NOMO-1 (cell line): ENCODE data around the gene DMXL2.
A peak's percentile ranks its signal among the peaks of the same experiment; 100 is the strongest.
"Not testable (repeated sequence)": the region's sequence is repeated elsewhere in the genome, so short reads cannot be mapped to it uniquely, and the experiment has no call there.

Experiments
- DNase-seq, 2 experiments: peaks; one replicate each; lab custom pipeline; 2025; ENCODE audit not compliant: unreplicated experiment in 2 of 2; lab: John Stamatoyannopoulos, UW

Gene DMXL2

DNA sequence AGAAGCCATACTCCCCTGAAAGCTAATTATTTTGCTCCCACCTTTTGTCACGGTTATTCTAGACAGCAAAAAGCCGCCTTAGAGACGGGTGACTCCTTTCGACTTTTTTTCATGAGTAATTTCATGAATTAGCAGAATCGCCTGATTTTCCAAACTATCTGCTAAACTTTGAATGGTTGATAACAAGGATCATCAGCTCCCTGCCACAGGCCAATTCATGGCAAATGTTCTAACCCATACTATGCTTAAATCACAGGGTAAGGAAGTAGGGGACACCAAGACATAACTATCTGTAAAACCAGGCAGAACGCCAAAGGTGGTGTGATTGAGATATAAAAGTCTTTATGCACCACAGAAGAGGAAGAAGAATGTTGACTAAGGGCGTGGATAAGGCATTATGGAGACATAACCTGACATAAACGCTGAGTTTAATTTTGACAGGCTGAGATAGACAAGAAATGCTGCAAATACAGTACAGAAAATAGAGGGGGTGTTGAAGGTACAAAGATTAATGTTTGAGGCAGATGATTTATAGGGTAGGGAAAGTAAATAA lies 891 bp upstream of the DMXL2 start:
- DNase-seq = peak; percentile 84 to 93

GRCh38 chr15:51621936-51622603 lies 501 bp downstream of the DMXL2 start:
- peak; percentile 46 to 64 for DNase-seq

GRCh38 chr15:51621155-51621765 lies 1.3 kb downstream of the DMXL2 start:
- DNase-seq = no peak

DNA sequence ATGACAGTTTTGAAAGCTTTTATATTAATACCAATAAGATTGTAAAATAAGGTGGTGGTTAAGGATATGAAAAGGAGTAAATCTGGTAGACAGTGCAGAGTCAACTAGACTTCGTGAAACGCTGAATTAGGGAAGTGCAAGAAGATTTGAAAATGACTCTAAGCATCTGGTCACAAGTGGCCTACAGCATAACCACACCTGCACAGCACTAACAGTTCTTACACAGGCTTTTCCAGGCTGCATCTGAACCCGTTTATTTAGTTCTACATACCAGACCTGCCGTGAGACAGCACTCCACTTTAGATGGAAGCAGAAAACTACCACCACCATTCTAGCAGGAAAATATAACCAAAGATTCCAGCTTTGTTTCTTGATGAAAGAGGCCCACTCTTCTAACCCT lies 1.9 kb downstream of the DMXL2 start:
- DNase-seq = peak; percentile 62 to 91

DNA sequence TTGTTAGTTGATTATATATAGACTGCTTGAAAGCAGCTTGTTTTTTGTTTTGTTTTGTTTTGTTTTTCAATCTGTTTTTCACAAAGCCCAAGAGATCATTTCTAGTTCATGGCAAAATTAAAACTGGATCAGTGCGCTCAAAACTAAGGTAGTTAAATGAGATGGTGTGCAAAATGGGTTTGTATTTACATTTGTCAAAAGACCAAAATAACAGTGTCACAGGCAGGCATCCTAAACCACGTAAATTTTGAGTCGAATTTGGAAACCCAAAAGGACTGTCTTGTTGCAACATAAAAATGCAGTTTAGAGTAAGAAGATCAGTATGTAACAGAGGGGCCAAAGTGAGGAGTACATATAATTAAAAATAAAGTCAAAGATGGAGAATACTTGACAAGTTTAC lies 2.4 kb downstream of the DMXL2 start:
- peak in 1 of 2 experiments; percentile 36 for DNase-seq

GRCh38 chr15:51619331-51620035 lies 3.1 kb downstream of the DMXL2 start:
- peak in 1 of 2 experiments; percentile 70 for DNase-seq

GRCh38 chr15:51617886-51618285 lies 4.7 kb downstream of the DMXL2 start:
- no peak for DNase-seq

DNA sequence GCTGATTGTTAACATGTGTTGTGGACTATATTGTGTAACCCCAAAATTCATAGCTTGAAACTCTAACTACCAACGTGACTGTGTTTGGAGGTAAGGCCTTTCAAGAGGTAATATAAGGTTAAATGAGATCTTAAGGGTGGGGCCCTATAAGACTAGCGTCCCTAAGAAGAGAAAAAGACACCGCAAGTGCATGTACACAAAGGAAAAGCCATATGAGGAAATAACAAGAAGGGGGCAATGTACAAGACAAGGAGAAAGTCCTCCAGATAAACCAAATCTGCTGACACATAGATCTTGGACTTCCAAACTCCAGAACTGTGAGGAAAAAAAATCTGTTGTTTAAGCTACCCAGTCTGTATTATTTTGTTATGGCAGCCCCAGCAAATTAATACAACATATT lies 8.6 kb downstream of the DMXL2 start:
- DNase-seq = no peak

GRCh38 chr15:51612669-51613068 lies 9.9 kb downstream of the DMXL2 start:
- not testable (repeated sequence) for DNase-seq

GRCh38 chr15:51603462-51603948 lies 19.1 kb downstream of the DMXL2 start:
- not testable (repeated sequence) for DNase-seq

DNA sequence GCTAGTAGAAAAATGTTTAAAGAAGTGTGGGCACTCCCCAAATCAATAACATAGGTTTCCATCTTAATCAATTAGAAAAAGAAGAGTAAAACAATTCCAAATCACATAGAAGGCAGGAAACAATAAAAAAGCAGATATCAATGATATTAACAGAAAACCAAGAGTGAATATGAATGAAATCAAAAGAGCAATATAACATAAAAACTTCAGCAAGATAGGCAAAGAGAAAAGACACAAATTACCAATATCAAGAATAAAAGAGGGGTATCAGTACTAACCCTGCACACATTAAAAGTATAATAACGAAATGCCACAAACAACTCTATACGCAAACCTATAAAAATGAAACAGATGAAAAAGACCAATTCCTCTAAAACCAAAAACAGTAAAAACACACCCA lies 19.6 kb downstream of the DMXL2 start:
- no peak for DNase-seq

DNA sequence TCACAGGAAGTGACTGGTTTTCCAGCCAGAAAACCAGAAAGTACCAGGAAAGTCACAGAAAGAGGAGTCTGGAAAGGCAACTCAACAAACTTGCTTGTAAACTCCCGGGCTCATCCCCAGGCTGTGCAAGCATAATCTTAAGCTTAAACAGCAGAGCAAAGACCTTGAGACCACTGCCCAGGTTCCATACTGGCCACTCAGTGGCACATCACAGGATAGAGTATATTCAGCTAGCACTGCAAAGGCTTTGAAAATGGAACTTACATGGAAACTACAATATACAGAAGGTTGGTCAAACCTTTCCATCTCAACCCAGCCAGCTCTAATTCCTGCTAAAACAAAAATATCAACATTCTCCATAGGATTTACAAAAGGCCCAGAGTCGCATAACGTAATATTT lies 20.1 kb downstream of the DMXL2 start:
- DNase-seq = no peak

DNA sequence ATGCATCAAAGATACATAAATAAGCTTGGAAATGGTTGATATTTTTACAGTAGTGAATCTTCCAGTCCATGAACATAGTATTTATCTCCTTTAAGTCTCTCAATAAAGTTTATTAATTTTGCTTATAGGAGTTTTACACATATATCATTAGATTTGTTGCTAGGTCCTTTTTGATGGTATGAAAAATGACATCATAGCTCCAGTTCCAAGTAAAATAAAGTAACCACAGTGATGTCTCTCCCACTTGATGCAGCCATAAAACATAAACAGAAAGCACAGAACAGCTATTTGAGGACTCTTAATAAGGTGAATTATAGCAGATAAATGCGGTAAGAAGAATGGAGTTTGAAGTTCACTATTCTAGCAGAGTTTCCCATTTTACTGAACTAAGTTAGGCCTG lies 20.8 kb downstream of the DMXL2 start:
- DNase-seq = no peak

GRCh38 chr15:51600114-51600513 lies 22.5 kb downstream of the DMXL2 start:
- DNase-seq = no peak

GRCh38 chr15:51589881-51590568 lies 32.5 kb downstream of the DMXL2 start:
- peak; percentile 47 to 74 for DNase-seq

DNA sequence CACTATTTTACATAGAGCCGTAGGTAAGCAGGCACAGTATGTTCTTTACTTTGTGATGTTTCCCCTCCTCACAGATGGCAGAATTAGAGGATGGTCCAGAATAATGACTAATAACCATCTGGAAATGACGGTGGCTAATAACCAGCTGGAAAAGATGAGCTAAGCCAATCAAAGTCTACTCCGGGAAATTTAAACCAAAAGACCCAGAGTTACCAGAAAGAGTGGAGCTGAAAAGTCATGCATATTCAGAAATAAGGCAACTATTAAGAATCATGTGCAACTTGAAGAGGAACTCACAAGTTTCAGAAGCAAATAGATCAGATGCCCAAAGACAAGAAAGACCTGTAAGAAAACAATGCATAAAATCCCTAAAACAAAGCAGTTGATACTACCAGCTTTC lies 33.6 kb downstream of the DMXL2 start:
- peak in 1 of 2 experiments; percentile 59 for DNase-seq

DNA sequence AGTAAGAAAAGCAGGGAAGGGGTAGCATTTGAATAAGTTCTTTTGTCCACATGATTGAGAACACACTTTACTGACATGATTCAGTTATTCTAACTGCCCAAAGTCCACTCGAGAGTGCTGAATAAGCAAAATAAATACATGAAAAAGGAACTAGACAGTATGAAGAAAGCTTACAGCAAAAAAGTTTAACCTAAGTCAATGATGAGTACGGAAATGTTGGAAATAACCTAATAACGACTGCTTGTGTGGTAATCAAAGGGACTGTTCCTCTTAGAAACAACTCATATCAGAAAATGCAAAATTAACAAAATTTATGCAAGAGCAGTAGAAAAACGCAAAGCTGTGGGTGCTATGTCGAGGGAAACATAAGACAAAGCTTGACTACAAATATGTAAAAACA lies 36.6 kb downstream of the DMXL2 start:
- peak; percentile 89 to 97 for DNase-seq

GRCh38 chr15:51580982-51581381 lies 41.6 kb downstream of the DMXL2 start:
- DNase-seq = no peak

DNA sequence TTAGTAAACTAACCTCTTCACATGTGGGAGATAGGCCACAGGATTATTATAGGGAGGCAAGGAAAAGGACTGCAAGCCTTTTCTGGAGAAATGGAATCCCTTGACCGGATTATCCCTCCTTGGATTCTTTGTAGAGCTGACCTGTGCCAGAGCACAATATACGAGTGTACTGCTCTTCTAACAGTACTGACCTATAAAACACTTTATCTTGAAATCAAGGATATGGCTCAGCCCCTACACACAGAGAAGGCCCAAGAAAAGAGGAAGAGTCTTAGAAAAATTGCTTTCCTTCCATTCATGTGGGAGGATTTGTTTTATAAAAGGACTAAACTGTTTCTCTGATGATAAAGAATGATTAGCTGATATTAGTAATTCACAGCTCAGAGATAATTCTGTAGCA lies 42.2 kb downstream of the DMXL2 start:
- peak; percentile 41 to 46 for DNase-seq

- DNase-seq = no peak
Measured at GRCh38 chr15:51579012-51579411, 43.6 kb downstream of the DMXL2 start.
